ENCODE data around the gene TMEM14C.

The TMEM14C gene

DNA sequence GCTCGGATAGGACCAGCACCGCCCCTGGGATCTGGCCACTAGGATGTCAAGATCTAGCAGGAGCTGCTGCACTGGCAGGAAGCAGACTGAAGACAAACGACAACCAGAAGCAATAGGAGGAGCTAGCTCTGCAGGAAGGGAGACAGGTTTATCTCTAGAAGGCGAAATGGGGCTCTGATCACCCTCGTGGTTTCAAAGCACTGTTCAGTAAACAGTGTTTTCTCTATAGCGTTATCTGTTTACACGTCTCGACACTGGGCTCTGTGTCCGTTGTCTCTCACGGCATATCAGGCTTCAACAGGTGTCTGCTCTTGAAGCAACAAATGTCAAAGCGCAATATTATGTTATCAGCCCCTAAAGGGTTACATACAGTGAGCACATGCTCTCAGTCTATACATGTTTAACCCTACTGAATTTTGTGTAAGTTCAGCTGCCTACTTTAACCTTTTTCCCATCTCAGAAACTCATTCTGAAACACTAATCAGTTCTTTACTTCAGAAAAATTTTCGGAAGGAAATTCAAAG, 48.6 kb downstream of the TMEM14C start:
- DNase-seq: no peak

DNA sequence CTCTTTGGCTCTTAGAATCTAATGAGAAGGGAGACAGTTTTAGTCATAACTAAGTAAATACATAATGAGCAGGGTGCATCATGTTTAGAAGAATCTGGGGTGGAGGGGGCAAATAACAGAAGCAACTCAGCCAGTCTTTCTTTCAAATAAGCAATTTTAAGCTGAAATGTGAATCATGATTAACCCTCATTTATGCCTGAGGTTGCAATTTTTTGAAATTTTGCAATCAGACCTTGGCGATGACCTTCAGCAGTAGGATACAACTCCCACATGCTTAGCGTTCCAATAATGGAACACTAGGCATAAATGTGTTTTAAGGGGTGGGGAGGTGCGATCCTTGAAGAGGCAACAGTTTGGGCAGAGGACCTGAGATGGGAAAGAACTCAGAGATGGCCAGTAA, 55.4 kb downstream of the TMEM14C start:
- DNase-seq: no peak

DNA sequence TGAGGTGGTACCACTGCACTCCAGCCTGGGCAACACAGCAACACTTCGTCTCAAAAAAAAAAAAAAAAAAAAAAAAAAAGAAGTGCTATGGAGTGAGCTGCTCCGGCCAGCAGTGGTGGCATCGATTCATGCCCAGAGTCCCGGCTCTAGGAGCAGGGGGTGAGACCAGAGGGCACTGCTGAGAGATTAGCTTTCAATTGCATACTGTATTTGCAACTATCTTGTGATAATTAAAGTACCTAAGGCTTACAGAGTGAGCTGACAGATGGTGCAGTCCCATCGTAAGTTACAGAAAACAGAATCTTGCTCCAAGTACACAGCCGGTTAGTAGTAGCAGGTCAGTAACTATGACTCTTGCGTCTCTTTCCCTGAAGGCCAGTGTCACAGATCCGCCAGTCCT, 56.2 kb downstream of the TMEM14C start:
- no peak for DNase-seq
